ENCODE results near the gene ACBD3.

Gene ACBD3

GRCh38 chr1:226223157-226223785, 36.7 kb upstream of the ACBD3 start, which contains the start of gene MIXL1:
Gene MIXL1, plus strand, starts transcription at chr1:226223664. Its CDS starts 18 bp downstream, at chr1:226223682.
- Histone ChIP-seq H3K27ac (no peak within 1 kb of the TSS), H3K27me3 (ENCODE audit: insufficient read depth, low read depth, severe bottlenecking) (no peaks in the 10 kb centered on the region), H3K36me3 (no peaks in the 10 kb centered on the region), H3K4me3 (ENCODE audit: low read depth, low read length) (peak within 1 kb of the TSS; percentile 50), H3K9me3 (ENCODE audit: severe bottlenecking) (no peaks in the 10 kb centered on the region)
- TF ChIP-seq CTCF (IDR thresholded peaks at IDR 0.05; ENCODE audit: low read depth, low read length) = no peak
- DNase-seq = peak; percentile 24

- no peak overlapping the region for H3K4me3 ChIP-seq (ENCODE audit: low read depth, low read length)
- no peaks in the 10 kb centered on the region for H3K36me3 ChIP-seq
- no peak for TF ChIP-seq CTCF (IDR thresholded peaks at IDR 0.05; ENCODE audit: low read depth, low read length)
- no peak for DNase-seq
- H3K27ac ChIP-seq = no peak overlapping the region
- H3K27me3 ChIP-seq (ENCODE audit: insufficient read depth, low read depth, severe bottlenecking) = no peaks in the 10 kb centered on the region
- H3K9me3 ChIP-seq (ENCODE audit: severe bottlenecking) = no peaks in the 10 kb centered on the region
Measured at GRCh38 chr1:226222686-226223085, 36.1 kb upstream of the ACBD3 start.

- DNase-seq = no peak
- no peak overlapping the region for H3K27ac ChIP-seq
- TF ChIP-seq CTCF (IDR thresholded peaks at IDR 0.05; ENCODE audit: low read depth, low read length) = no peak
- no peaks in the 10 kb centered on the region for H3K9me3 ChIP-seq (ENCODE audit: severe bottlenecking)
- no peak overlapping the region for H3K4me3 ChIP-seq (ENCODE audit: low read depth, low read length)
- no peaks in the 10 kb centered on the region for H3K27me3 ChIP-seq (ENCODE audit: insufficient read depth, low read depth, severe bottlenecking)
- no peaks in the 10 kb centered on the region for H3K36me3 ChIP-seq
Measured at GRCh38 chr1:226220473-226221189, 34.1 kb upstream of the ACBD3 start.

GRCh38 chr1:226217273-226217672, 30.7 kb upstream of the ACBD3 start:
- no peak for TF ChIP-seq CTCF (IDR thresholded peaks at IDR 0.05; ENCODE audit: low read depth, low read length)
- Histone ChIP-seq H3K4me3 (ENCODE audit: low read depth, low read length) (no peak overlapping the region), H3K27me3 (ENCODE audit: insufficient read depth, low read depth, severe bottlenecking) (no peaks in the 10 kb centered on the region), H3K27ac (no peak overlapping the region), H3K36me3 (no peaks in the 10 kb centered on the region), H3K9me3 (ENCODE audit: severe bottlenecking) (no peaks in the 10 kb centered on the region)
- DNase-seq = no peak

GRCh38 chr1:226216056-226216455, 29.5 kb upstream of the ACBD3 start:
- Histone ChIP-seq H3K27ac (no peak overlapping the region), H3K4me3 (ENCODE audit: low read depth, low read length) (no peak overlapping the region), H3K27me3 (ENCODE audit: insufficient read depth, low read depth, severe bottlenecking) (no peaks in the 10 kb centered on the region), H3K36me3 (no peaks in the 10 kb centered on the region), H3K9me3 (ENCODE audit: severe bottlenecking) (no peaks in the 10 kb centered on the region)
- no peak for TF ChIP-seq CTCF (IDR thresholded peaks at IDR 0.05; ENCODE audit: low read depth, low read length)
- no peak for DNase-seq
